ENCODE data around the gene CDHR5. TPM values are rescaled to one million over a fixed set of nuclear protein-coding genes. Genes with fewer than 3 reads are reported as not detected.

The CDHR5 gene
- total and polyA plus RNA-seq, 5 donors, result 0.02 TPM; not detected in 4

DNA sequence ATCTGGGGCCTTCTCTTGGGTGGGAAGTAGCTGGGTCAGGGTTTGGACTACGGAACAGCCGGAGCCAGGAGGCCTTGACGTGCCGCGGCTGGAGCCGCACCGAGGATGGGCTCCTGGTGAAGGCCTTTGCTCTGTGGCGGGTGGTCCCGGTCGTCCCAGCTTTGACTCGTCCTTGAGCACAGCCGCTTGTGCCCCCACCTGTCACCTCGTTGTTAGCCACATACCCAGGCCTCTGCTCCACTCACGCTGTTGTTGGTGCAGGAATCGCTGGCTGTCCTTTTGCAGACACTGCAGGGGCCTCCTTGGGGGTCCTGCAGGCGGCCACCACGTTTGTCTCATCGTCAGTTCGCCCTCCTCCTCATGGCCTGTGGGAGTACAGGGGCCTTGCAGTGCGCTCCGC lies 31.4 kb downstream of the CDHR5 start:
- peak in 1 of 3 donors; percentile 36 for DNase-seq
- H3K27ac ChIP-seq (ENCODE audit: low read length), result no peak overlapping the region
- H3K9me3 ChIP-seq (ENCODE audit: control insufficient read depth, low read length), result no peaks in the 10 kb centered on the region
- H3K4me1 ChIP-seq (ENCODE audit: control insufficient read depth, insufficient read depth, low read length), result no peaks in the 10 kb centered on the region
- no peaks in the 10 kb centered on the region for H3K27me3 ChIP-seq (ENCODE audit: control insufficient read depth, insufficient read depth)
- no peak overlapping the region for H3K4me3 ChIP-seq (ENCODE audit: low read length)
- intact Hi-C loops (cut with DNase I), result no loop called here
- no peak for ATAC-seq
- WGBS, result 93% methylated on average over 21 of the region's 21 CpGs

DNA sequence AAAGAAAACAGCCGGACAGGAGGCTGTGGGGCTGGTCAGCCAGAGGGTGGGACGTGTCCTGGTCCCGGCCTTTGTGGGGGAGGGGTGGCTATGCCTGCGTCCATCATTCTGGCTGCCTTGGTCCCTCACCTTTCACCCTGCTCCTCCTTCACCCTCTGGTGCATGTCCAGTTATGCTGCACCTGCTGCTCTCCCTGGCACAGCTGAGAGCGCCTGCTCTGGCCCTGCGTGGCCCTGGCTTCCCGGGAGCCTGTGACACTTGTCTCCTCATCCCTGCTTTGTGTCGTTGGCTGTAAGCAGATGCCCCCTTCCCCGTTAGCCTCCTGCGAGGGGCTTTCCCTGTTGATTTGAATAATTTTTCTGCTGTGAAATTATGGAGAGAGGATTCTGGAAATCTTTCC lies 31.8 kb downstream of the CDHR5 start:
- H3K27ac ChIP-seq (ENCODE audit: low read length), result no peak overlapping the region
- no peak overlapping the region for H3K4me3 ChIP-seq (ENCODE audit: low read length)
- no peak for ATAC-seq
- 89% methylated on average over 10 of the region's 10 CpGs for WGBS
- H3K27me3 ChIP-seq (ENCODE audit: control insufficient read depth, insufficient read depth), result no peaks in the 10 kb centered on the region
- H3K9me3 ChIP-seq (ENCODE audit: control insufficient read depth, low read length), result no peaks in the 10 kb centered on the region
- intact Hi-C loops (cut with DNase I), result no loop called here
- peak in 1 of 3 donors; percentile 39 for DNase-seq
- H3K4me1 ChIP-seq (ENCODE audit: control insufficient read depth, insufficient read depth, low read length), result no peaks in the 10 kb centered on the region

DNA sequence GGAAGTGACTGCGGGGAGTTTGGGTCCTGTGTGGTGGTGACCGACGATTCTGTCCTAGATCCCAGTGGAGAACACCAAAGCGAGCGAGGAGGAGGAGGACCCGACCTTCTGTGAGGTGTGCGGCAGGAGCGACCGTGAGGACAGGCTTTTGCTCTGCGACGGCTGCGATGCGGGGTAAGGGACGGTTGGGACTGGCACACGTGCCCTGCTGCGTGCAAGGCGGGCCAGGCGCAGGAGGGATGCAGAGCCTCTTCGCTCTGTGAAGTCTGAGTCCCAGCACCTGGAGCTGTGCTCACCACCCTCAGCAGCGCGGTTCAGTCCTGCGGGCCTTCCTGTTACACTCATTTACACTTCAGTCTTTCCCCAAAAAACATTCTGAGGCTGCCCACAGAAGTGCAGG lies 32.3 kb downstream of the CDHR5 start:
- Histone ChIP-seq H3K4me3 (ENCODE audit: low read length) (no peak overlapping the region), H3K27ac (ENCODE audit: low read length) (no peak overlapping the region), H3K4me1 (ENCODE audit: control insufficient read depth, insufficient read depth, low read length) (no peaks in the 10 kb centered on the region), H3K27me3 (ENCODE audit: control insufficient read depth, insufficient read depth) (no peaks in the 10 kb centered on the region), H3K9me3 (ENCODE audit: control insufficient read depth, low read length) (no peaks in the 10 kb centered on the region)
- 96% methylated on average over 22 of the region's 22 CpGs for WGBS
- intact Hi-C loops (cut with DNase I), result no loop called here
- peak in 1 of 3 donors; percentile 45 for DNase-seq
- ATAC-seq, result no peak

DNA sequence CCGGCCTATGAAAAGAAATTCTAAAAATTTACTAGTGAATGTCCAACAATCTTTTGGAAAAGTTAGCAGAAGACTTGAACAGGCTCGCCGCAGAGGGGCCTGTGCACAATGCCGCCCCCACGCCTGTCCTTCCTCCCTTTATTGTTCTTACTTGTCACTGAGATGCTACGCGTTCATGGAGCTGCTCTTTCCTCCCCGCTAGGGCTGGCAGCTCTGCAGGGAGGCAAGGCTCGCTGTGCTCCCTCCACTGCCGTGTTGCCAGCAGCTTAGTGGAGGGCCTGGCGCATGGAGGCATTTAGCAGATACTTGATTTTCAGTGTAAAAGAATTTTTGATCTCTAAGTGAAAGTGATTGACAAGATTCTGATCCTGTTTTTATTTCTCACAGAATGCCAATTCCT lies 33.8 kb downstream of the CDHR5 start:
- Histone ChIP-seq H3K9me3 (ENCODE audit: control insufficient read depth, low read length) (no peaks in the 10 kb centered on the region), H3K4me3 (ENCODE audit: low read length) (no peak overlapping the region), H3K27me3 (ENCODE audit: control insufficient read depth, insufficient read depth) (no peaks in the 10 kb centered on the region), H3K27ac (ENCODE audit: low read length) (no peak overlapping the region), H3K4me1 (ENCODE audit: control insufficient read depth, insufficient read depth, low read length) (no peaks in the 10 kb centered on the region)
- ATAC-seq (no peak), DNase-seq (no peak)
- WGBS, result 75% methylated on average over 11 of the region's 11 CpGs
- intact Hi-C loops (cut with DNase I), result no loop called here

DNA sequence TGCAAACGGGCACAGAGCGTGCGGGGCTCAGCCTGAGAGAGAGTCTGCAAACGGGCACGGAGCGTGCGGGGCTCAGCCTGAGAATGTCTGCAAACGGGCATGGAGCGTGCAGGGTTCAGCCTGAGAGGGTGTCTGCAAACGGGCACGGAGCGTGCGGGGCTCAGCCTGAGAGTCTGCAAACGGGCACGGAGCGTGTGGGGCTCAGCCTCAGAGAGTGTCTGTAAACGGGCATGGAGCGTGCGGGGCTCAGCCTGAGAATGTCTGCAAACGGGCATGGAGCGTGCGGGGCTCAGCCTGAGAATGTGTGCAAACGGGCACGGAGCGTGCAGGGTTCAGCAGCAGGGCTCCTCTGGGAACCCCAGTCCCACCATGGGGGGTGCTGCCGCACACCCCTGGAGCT lies 35.0 kb downstream of the CDHR5 start:
- 94% methylated on average over 26 of the region's 26 CpGs for WGBS
- Histone ChIP-seq H3K9me3 (ENCODE audit: control insufficient read depth, low read length) (no peaks in the 10 kb centered on the region), H3K27me3 (ENCODE audit: control insufficient read depth, insufficient read depth) (no peaks in the 10 kb centered on the region), H3K27ac (ENCODE audit: low read length) (no peak overlapping the region), H3K4me1 (ENCODE audit: control insufficient read depth, insufficient read depth, low read length) (no peaks in the 10 kb centered on the region), H3K4me3 (ENCODE audit: low read length) (no peak overlapping the region)
- DNase-seq (peak in 1 of 3 donors; percentile 34), ATAC-seq (no peak)
- intact Hi-C loops (cut with DNase I), result no loop called here

DNA sequence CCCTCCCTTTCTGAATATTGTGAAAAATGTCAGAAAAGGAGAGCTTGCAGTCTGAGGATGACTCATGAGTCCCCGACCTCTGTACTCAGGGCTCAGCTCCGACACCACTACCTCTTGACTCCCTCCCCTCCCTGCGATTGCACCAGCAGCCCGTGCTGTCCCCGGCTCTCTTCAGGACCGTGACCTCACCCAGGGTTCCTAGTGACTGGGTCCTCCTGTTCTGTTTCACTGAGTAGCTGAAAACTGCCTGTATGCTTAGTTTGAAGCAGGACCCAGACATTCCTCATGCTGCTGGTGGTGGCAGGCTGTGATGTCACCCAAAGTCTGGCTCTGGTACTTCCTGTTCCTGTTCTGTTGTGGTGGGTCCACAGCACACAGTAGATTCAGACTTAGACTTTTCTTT lies 36.8 kb downstream of the CDHR5 start:
- 75% methylated on average over 6 of the region's 6 CpGs for WGBS
- DNase-seq (peak in 1 of 3 donors; percentile 32), ATAC-seq (peak; percentile 30 to 68)
- intact Hi-C loops (cut with DNase I), result no loop called here
- Histone ChIP-seq H3K4me3 (ENCODE audit: low read length) (no peak overlapping the region), H3K4me1 (ENCODE audit: control insufficient read depth, insufficient read depth, low read length) (no peaks in the 10 kb centered on the region), H3K27me3 (ENCODE audit: control insufficient read depth, insufficient read depth) (no peaks in the 10 kb centered on the region), H3K27ac (ENCODE audit: low read length) (no peak overlapping the region), H3K9me3 (ENCODE audit: control insufficient read depth, low read length) (no peaks in the 10 kb centered on the region)

DNA sequence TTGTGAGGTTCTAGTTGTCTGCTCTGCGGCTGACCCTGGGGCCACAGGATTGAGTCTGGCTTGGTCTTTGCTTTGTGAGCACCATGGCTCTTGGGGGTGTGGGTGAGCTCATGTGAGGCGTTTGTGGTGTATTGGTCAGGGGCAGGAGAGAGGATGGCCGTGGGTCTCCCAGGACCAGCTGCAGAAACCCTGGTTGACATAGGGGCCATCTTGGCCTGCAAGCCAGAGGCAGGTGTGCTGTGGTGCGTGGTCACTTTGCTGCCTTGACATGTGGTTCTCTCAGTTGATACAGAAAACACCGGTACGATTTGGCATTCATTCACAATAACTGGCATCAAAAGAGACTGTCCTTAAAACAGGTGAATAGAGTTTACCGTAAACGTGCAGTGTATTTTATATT lies 37.2 kb downstream of the CDHR5 start:
- no peak for ATAC-seq
- 87% methylated on average over 8 of the region's 8 CpGs for WGBS
- Histone ChIP-seq H3K4me3 (ENCODE audit: low read length) (no peak overlapping the region), H3K27me3 (ENCODE audit: control insufficient read depth, insufficient read depth) (no peaks in the 10 kb centered on the region), H3K4me1 (ENCODE audit: control insufficient read depth, insufficient read depth, low read length) (no peaks in the 10 kb centered on the region), H3K27ac (ENCODE audit: low read length) (no peak overlapping the region), H3K9me3 (ENCODE audit: control insufficient read depth, low read length) (no peaks in the 10 kb centered on the region)
- DNase-seq, result peak in 1 of 3 donors; percentile 14
- intact Hi-C loops (cut with DNase I), result no loop called here

DNA sequence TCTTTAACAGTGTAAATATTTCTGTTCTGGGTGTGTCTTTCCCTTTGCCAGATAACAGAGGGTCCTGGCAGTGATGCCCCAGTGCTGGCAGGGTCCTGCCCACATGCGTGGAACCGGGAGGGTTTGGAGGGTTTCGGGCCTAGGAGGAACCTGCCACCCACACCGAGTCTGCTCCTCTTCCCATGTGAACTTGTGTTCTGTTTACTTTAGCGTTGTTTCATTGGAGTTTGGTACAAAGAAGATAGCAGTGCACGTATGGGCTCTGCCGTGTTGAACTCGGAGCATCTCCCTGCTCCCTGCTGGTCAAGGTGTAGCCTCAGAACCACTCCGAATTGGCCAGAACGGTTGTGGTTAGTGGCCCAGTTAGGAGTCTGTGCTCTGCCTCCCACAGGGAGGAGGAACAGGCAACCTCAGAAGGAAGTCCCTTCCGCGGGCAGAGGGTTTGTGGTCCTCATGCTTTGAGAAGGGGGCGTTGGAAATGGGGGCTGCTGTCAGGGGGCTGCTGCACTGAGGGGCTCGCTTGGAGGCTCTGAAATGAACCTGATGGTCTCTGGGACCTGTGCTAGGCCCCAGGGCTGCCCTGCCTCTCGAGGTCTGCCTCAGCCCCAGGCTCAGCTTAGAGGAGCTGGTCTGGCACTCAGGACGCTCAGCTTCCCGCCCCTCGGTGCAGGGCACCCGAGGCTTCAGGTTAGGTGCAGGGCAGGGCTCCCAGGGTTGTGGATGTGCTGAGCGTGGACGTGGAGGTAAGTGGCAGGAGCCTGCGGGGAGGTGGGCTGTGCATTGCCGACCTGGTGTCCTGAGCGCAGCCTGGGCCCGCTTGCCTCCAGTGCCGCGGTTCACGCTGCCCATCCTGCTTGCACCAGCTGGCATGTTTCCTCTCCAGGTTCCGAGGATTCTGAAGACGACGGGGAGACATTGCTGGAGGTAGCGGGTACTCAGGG lies 38.1 kb downstream of the CDHR5 start:
- H3K27ac ChIP-seq (ENCODE audit: low read length), result no peak overlapping the region
- DNase-seq, result peak in 1 of 3 donors; percentile 34
- ATAC-seq, result no peak
- H3K27me3 ChIP-seq (ENCODE audit: control insufficient read depth, insufficient read depth), result no peaks in the 10 kb centered on the region
- WGBS, result 87% methylated on average over 32 of the region's 32 CpGs
- H3K9me3 ChIP-seq (ENCODE audit: control insufficient read depth, low read length), result no peaks in the 10 kb centered on the region
- no peak overlapping the region for H3K4me3 ChIP-seq (ENCODE audit: low read length)
- intact Hi-C loops (cut with DNase I), result no loop called here
- no peaks in the 10 kb centered on the region for H3K4me1 ChIP-seq (ENCODE audit: control insufficient read depth, insufficient read depth, low read length)

DNA sequence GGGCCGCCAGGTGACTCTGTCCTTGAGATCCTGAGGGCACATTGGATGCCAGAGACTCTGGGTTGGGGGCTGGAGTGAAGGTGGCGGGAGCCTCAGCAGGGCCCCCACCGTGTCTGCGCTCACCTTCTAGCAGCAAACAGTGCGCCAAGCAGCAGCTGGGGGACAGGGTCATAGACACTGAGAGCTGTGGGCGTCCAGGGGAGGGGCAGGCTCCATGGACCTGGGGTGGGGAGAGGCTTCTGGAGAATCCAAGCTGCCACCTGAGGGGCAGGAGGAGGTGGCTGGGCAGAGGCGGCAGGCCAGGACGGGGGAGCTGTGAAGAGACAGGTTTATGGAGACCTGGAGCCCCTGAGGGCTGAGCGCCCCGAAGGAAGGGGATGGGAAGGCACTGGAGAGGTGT lies 40.5 kb downstream of the CDHR5 start:
- 95% methylated on average over 10 of the region's 10 CpGs for WGBS
- intact Hi-C loops (cut with DNase I), result no loop called here
- no peak for ATAC-seq

DNA sequence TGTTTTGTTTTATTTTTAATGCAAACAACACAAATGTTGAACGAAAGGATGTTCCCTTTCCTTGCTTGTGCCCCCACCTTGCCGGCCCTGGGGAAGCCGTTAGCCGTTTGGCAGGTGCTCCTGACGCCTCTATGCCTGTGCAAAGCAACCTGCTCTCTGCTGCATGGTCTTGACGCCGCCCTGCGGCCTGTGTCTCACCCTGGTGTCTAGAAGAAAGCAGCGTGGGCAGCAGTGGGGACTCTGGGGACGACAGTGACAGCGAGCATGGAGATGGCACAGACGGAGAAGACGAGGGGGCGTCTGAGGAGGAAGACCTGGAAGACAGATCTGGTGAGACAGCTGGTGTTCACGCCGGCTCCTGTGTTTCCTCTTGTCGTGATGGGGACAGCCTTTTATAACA lies 43.0 kb downstream of the CDHR5 start:
- Histone ChIP-seq H3K27ac (ENCODE audit: low read length) (no peak overlapping the region), H3K9me3 (ENCODE audit: control insufficient read depth, low read length) (no peaks in the 10 kb centered on the region), H3K4me3 (ENCODE audit: low read length) (no peak overlapping the region), H3K4me1 (ENCODE audit: control insufficient read depth, insufficient read depth, low read length) (peaks cover 23% of the 10 kb centered on the region), H3K27me3 (ENCODE audit: control insufficient read depth, insufficient read depth) (no peaks in the 10 kb centered on the region)
- WGBS, result 73% methylated on average over 17 of the region's 17 CpGs
- DNase-seq (peak in 1 of 3 donors; percentile 37), ATAC-seq (no peak)
- intact Hi-C loops (cut with DNase I), result no loop called here

More for the DNA sequence above, 40.5 kb downstream of the CDHR5 start:
- Histone ChIP-seq H3K27me3 (ENCODE audit: control insufficient read depth, insufficient read depth) (no peaks in the 10 kb centered on the region), H3K4me3 (ENCODE audit: low read length) (no peak overlapping the region), H3K9me3 (ENCODE audit: control insufficient read depth, low read length) (no peaks in the 10 kb centered on the region), H3K4me1 (ENCODE audit: control insufficient read depth, insufficient read depth, low read length) (peaks cover 8% of the 10 kb centered on the region), H3K27ac (ENCODE audit: low read length) (no peak overlapping the region)
- peak in 1 of 3 donors; percentile 48 for DNase-seq

DNA sequence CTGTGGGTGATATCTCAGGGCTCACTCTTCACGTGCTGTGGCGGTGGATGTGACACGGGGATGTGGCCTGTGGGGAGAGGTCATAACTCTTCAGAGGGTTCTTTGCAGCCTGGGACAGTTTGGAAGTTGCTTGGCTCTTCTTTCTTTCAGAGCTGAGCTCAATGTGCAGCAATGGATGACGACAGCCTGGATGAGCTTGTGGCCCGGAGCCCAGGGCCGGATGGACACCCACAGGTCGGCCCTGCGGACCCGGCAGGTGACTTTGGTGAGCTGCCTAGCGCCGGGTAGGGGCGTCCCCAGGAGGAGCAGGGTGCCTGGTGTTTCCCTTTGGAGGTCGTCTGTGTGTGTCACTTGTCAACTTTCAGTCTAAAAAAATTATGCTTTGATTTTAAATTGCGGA lies 43.4 kb downstream of the CDHR5 start:
- intact Hi-C loops (cut with DNase I), result no loop called here
- Histone ChIP-seq H3K9me3 (ENCODE audit: control insufficient read depth, low read length) (no peaks in the 10 kb centered on the region), H3K4me3 (ENCODE audit: low read length) (no peak overlapping the region), H3K27me3 (ENCODE audit: control insufficient read depth, insufficient read depth) (no peaks in the 10 kb centered on the region), H3K4me1 (ENCODE audit: control insufficient read depth, insufficient read depth, low read length) (peaks cover 23% of the 10 kb centered on the region), H3K27ac (ENCODE audit: low read length) (peak overlapping the region; percentile 20)
- DNase-seq (peak in 1 of 3 donors; percentile 37), ATAC-seq (peak in 1 of 2 donors; percentile 16)
- 62% methylated on average over 14 of the region's 14 CpGs for WGBS

All from right cardiac atrium (tissue), 5 donors.